Measurements from ENCODE around the gene MAN2C1. TPM values are rescaled to one million over a fixed set of nuclear protein-coding genes. Genes with fewer than 3 reads are reported as not detected.

The MAN2C1 gene
- total and polyA plus RNA-seq, 2 donors (not counting 1 experiment from before 2014, with no cell fraction given): 186 to 229 TPM

- Histone ChIP-seq H3K4me2 (replicated peaks; ENCODE audit: low read depth, low read length, poor library complexity, severe bottlenecking) (peak overlapping the region; percentile 96), H2AFZ (ENCODE audit: insufficient read depth, low read depth, low read length, poor library complexity, severe bottlenecking) (peak overlapping the region; percentile 73), H3K79me2 (ENCODE audit: control insufficient read depth, insufficient read depth, low read length) (peaks cover 4% of the 10 kb centered on the region), H3K4me3 (ENCODE audit: control extremely low read depth in 1 of 5, extremely low read depth in 1 of 5, insufficient read depth in 1 of 5, low read depth in 2 of 5, low read length in 4 of 5) (peak overlapping the region; percentile 74 to 96 (median 87)), H4K20me1 (ENCODE audit: control insufficient read depth, insufficient read depth, low read length, poor library complexity, severe bottlenecking) (peaks cover 7% of the 10 kb centered on the region), H3K9me3 (ENCODE audit: control extremely low read depth in 1 of 3, control insufficient read depth in 2 of 3, insufficient read depth in 1 of 3, low read length in 2 of 3) (no peaks in the 10 kb centered on the region), H3K27ac (ENCODE audit: low read length in 2 of 2) (peak overlapping the region; percentile 98 to 99), H3K9ac (ENCODE audit: low read length) (peak overlapping the region; percentile 96), H3K27me3 (replicated peaks in 1 of 4; ENCODE audit: control extremely low read depth in 1 of 4, control insufficient read depth in 3 of 4, insufficient read depth in 4 of 4, low read length in 3 of 4) (no peaks in the 10 kb centered on the region), H3K4me1 (ENCODE audit: control insufficient read depth in 2 of 2, insufficient read depth in 2 of 2, low read length in 2 of 2) (peaks cover 13 to 19% of the 10 kb centered on the region in 2 donors), H3K36me3 (replicated peaks in 1 of 2; ENCODE audit: control extremely low read depth in 1 of 2, control insufficient read depth in 1 of 2, extremely low read depth in 1 of 2, insufficient read depth in 2 of 2, low read length in 1 of 2) (peaks cover 0 to 43% of the 10 kb centered on the region in 2 experiments)
- peak overlapping the region; percentile 95 for H3K27ac Mint-ChIP-seq
- H3K9me3 Mint-ChIP-seq (ENCODE audit: insufficient read depth): no peaks in the 10 kb centered on the region
- H3K27me3 Mint-ChIP-seq: no peaks in the 10 kb centered on the region
- ChIA-PET POLR2A (interaction anchor here (1.1 to 3.9 kb wide), 6 partner anchors 16 to 271 kb away, joined by 3 to 62 read pairs (median 12); partner anchors contain the start of genes IMP3, NEIL1 and SIN3A), CTCF (interaction anchor here (0.5 to 4.3 kb wide), 21 partner anchors 11 to 340 kb away, joined by 3 to 52 read pairs (median 5); partner anchors contain the start of genes C15orf39, COMMD4, IMP3 and NEIL1)
- DNase-seq (no peak), ATAC-seq (ENCODE audit: low read depth) (no peak)
- 2% methylated on average over 19 of the region's 23 CpGs for WGBS (ENCODE audit: insufficient coverage)
- H3K4me3 Mint-ChIP-seq: peak overlapping the region; percentile 93
- peaks cover 27% of the 10 kb centered on the region for H3K4me1 Mint-ChIP-seq
- intact Hi-C loops (cut with micrococcal nuclease): loop anchor here (1.0 to 5.0 kb wide), 4 partner anchors 18 to 431 kb away; partner anchors contain the start of genes COX5A, IMP3 and SNUPN
- TF ChIP-seq CTCF (IDR thresholded peaks at IDR 0.05): no peak
- no peak for TF ChIP-seq EZH2 (IDR thresholded peaks at IDR 0.05; ENCODE audit: borderline replicate concordance, insufficient read depth, low read depth, low read length, poor library complexity, severe bottlenecking)
Observed at GRCh38 chr15:75368689-75369239, 357 bp upstream of the MAN2C1 start.

All from B cell (primary cell).